ENCODE measurements around the gene SLF1.

DNA sequence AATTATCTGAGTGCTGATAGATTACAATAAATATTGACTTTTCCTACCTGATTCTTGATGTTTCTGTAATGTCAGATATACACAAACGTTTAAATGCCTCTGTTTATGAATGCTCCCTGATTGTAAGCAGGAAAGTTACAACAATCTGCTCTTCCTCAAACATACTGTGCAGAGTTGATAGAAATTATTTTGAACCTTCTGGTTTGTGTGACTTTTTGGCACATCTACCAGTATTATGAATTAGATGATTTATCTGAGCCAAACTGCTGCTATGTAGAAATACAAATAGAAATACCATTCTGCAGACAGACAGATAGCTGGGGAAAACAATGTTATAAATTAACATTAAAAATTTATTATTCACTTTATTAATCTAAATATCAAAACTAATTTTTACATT lies 113.0 kb downstream of the SLF1 start:
- no peak for TF ChIP-seq FOXM1 (IDR thresholded peaks at IDR 0.05; ENCODE audit: borderline replicate concordance)
- no peak for TF ChIP-seq ZNF384 (IDR thresholded peaks at IDR 0.05)
- TF ChIP-seq SP1 (IDR thresholded peaks at IDR 0.05) = no peak

Measured in HEK293T (cell line).